ENCODE data around the gene HYAL2.
"Not testable (repeated sequence)": the region's sequence is repeated elsewhere in the genome, so short reads cannot be mapped to it uniquely, and the experiment has no call there.

HYAL2 gene

DNA sequence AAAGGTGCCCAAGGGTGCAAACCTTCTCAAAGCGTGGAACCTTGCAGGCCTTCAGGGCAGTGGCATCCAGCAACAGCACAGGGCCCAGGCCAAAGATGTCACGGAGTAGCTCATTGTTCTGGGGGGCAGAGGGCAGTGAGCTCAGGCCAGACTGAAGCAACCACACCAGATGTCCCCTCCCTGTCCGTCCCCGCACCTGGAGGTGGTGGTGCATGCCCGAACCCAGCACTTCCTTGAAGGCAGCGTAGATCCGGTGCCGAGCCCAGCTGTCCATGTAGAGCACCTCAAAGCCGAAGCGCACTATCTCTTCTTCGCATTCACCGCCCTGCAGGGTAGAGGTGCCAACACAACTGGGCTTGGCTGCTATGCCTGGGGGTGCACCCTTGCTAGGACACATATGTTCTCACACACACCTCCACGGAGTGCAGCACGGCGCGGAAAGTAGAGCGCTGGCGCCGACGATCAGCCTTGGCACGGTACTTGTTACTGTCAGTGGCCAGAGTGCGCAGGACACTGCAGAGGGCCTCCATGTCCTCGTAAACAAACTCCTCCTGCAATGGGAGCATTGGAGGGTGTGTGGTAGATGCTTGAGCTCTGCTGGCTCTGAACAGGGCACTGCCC, 34.0 kb downstream of the HYAL2 start:
- DNase-seq: no peak

GRCh38 chr3:50287262-50287661, 35.3 kb downstream of the HYAL2 start:
- no peak for DNase-seq

GRCh38 chr3:50286322-50287227, 36.0 kb downstream of the HYAL2 start:
- no peak for DNase-seq

DNA sequence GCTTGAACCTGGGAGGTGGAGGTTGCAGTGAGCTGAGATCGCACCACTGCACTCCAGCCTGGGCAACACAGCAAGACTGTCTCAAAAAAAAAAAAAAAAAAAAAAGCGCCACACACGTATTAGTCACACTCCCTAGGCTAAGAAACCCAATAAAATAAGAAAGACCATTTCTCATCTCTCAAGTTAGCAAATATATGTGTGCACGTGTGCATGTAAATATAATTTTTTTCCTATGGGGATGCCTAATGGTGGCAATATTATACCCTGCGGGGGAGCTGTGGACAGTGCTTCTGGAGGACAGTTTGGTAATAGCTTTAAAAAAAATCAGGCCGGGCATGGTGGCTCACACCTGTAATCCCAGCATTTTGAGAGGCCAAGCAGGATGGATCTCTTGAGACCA, 38.4 kb downstream of the HYAL2 start:
- DNase-seq: not testable (repeated sequence)

GRCh38 chr3:50279255-50280016, 43.1 kb downstream of the HYAL2 start:
- no peak for DNase-seq

DNA sequence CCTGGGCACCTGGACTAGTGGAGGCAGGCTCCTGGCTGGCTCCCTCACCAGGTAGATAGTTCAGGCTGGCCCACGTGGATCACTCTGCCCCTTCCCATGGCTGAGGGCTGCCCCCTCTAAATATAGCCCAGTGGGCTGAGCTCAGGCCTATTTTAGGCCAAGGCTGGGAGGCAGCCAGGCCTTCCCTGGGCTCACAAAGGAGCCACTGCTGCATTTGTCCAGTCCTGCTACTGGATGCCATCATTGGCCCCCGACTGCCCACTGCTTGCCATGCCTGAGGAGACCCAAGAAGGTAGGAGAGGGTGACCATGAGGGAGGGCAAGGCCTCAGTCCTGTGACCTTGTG, 43.7 kb downstream of the HYAL2 start, which contains the start of gene LSMEM2:
LSMEM2 (plus strand) TSS at position 208 of the 345 bp plus-strand sequence; CDS start at position 235, 27 bp downstream.
- no peak for DNase-seq

- DNase-seq: no peak
Observed at GRCh38 chr3:50278123-50278879, 44.2 kb downstream of the HYAL2 start.

- no peak for DNase-seq
Observed at GRCh38 chr3:50276762-50277101, 45.8 kb downstream of the HYAL2 start.

- DNase-seq: no peak
Observed at GRCh38 chr3:50275996-50276761, 46.4 kb downstream of the HYAL2 start.

- no peak for DNase-seq
Observed at GRCh38 chr3:50275141-50275995, 47.2 kb downstream of the HYAL2 start.

GRCh38 chr3:50274371-50275104, 48.0 kb downstream of the HYAL2 start:
- DNase-seq: peak; percentile 74

DNA sequence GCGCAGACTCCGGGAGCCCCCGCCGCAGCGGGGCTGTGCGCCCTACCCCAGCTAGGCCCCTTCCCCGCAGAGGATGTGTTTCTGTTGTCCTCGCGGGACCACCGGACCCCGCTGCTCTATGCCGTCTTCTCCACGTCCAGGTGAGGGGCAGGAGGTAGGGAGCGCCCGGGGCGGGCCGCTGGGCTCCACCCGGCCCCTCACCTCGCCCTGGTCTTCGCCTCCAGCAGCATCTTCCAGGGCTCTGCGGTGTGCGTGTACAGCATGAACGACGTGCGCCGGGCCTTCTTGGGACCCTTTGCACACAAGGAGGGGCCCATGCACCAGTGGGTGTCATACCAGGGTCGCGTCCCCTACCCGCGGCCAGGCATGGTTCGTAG, 48.9 kb downstream of the HYAL2 start:
- no peak for DNase-seq

DNA sequence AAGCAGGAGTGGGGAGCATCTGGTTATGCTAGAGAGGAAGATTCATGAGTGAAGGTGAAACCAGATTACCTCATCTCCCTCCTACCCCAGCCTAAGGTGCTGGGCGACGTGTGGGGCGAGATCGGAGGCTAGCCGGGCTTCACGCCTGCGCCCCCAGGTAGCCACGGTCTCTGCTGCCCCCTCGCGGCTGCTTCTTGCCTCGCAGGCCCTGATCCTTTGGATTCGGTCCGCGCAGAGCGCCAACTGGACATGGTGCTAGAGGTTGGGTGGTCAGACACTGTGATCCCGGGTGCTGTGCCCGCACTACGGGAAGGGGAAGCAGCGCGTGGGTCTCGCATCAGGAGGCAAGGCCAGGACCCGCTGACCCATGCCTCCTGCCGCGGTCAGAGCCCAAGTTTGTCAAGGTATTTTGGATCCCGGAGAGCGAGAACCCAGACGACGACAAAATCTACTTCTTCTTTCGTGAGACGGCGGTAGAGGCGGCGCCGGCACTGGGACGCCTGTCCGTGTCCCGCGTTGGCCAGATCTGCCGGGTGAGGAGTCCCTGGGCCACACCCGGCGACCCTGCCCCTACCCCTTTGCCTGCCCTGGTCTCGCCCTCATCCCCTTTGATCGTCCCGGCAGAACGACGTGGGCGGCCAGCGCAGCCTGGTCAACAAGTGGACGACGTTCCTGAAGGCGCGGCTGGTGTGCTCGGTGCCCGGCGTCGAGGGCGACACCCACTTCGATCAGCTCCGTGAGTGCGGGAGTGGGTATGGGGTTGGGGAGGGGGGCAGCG, 49.4 kb downstream of the HYAL2 start:
- DNase-seq: peak; percentile 84

GRCh38 chr3:50272538-50272910, 50.0 kb downstream of the HYAL2 start:
- not testable (repeated sequence) for DNase-seq

- DNase-seq: no peak
Observed at GRCh38 chr3:50271314-50271936, 51.1 kb downstream of the HYAL2 start.

GRCh38 chr3:50270422-50271224, 51.9 kb downstream of the HYAL2 start:
- DNase-seq: no peak

DNA sequence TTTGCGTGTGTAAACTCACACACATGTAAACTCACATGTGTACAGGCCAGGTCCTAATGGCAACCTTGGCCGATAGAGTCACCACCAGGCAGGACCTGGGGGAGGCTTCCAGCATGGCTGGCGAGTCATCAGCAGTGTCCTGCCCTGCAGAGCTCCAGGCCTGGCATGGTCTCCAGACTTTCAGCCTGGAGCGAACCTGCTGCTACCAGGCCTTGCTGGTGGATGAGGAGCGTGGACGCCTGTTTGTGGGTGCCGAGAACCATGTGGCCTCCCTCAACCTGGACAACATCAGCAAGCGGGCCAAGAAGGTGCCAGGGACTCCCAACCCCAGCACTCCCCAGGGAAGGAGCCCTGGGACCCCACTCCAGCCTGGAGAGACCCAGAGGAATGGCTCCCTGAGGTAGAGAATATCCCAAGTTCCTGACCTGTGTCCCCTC, 52.5 kb downstream of the HYAL2 start:
- DNase-seq: no peak

DNA sequence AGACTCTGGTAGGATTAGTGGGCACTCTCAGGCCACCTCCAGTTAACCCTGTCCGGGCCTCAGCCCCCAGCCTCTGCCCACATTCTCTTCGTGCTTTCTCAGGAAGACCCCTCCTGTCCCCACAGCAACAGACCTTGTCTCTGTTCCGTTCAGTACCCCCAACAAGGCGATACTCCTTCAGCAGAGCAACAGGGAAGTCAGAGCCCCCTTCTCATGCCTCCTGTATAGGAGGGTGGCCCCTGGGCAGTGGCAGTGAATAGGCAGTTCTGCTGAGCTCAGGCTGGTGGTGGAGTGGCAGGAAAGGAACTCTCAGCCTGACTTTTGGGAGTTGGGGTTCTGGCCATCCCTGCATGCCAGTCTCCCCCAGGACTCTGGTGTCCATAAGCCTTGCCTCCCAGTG, 53.1 kb downstream of the HYAL2 start:
- DNase-seq: no peak

Data from NCI-H69 (cell line).